SK-N-SH (cell line): ENCODE data around the gene PRR33. TPM values are rescaled to one million over a fixed set of nuclear protein-coding genes. Genes with fewer than 3 reads are reported as not detected.

Experiments
- CTCF ChIA-PET: fragments of 300-600, 350-600 bp; formaldehyde crosslinking; extraction: SDS; loops from one replicate; lab custom pipeline; 2021; lab: Yijun Ruan, JAX
- POLR2A ChIA-PET: fragments of 350-600 bp; sonication (Branson Sonifier 250); formaldehyde crosslinking; extraction: SDS; loops from one replicate; lab custom pipeline; 2020; ENCODE audit warnings: antibody characterized with exemption, inconsistent platforms; lab: Yijun Ruan, JAX
- DNase-seq: peaks from one replicate; pipeline ENCODE4 v3.0.0; 2012
- H2AFZ ChIP-seq: fragments of 200-600 bp; sonication (generic); 2 replicates; pipeline ENCODE4 v1.8.1; 2016; ENCODE audit warnings: antibody characterized with exemption, mild to moderate bottlenecking, low read depth
- H3F3A ChIP-seq: fragments of 200-600 bp; sonication (generic); replicated peaks from 2 replicates; pipeline ENCODE3; 2016; ENCODE audit warnings: antibody characterized with exemption, mild to moderate bottlenecking; ENCODE audit not compliant: insufficient read depth
- H3K27ac ChIP-seq, 2 experiments: fragments of 200-500 bp in 1 of 2; fragments of 200-600 bp in 1 of 2; sonication (Bioruptor generic) in 1 of 2; sonication (generic), shearing (Covaris generic) in 1 of 2; 2 replicates each; pipeline versions ENCODE4 v1.5.1 to v1.6.1; 2014 to 2016; ENCODE audit warnings: low read depth in 2 of 2, inconsistent platforms in 1 of 2, low read length in 1 of 2, mild to moderate bottlenecking in 1 of 2, mixed read lengths in 1 of 2
- H3K27me3 ChIP-seq: fragments of 200-600 bp; sonication (generic), shearing (Covaris generic); 2 replicates; pipeline ENCODE4 v1.6.1; 2016; ENCODE audit warnings: mixed run types; ENCODE audit not compliant: insufficient read depth
- H3K36me3 ChIP-seq, 2 experiments: fragments of 200-500 bp in 1 of 2; fragments of 200-600 bp in 1 of 2; sonication (Bioruptor generic) in 1 of 2; sonication (generic) in 1 of 2; replicated peaks in 1 of 2; 2 replicates each; pipeline versions ENCODE3 to v1.5.1; 2014 to 2016; ENCODE audit warnings: low read length in 1 of 2, mild to moderate bottlenecking in 1 of 2; ENCODE audit not compliant: insufficient read depth in 2 of 2, control insufficient read depth in 1 of 2
- H3K4me1 ChIP-seq, 2 experiments: fragments of 200-500 bp in 1 of 2; fragments of 200-600 bp in 1 of 2; sonication (Bioruptor generic) in 1 of 2; sonication (generic), shearing (Covaris generic) in 1 of 2; 2 replicates each; pipeline versions ENCODE4 v1.5.1 to v1.6.1; 2014 to 2016; ENCODE audit warnings: low read depth in 1 of 2, low read length in 1 of 2, mixed run types in 1 of 2; ENCODE audit not compliant: insufficient read depth in 2 of 2, control insufficient read depth in 1 of 2
- H3K4me2 ChIP-seq: fragments of 200-600 bp; sonication (generic), shearing (Covaris generic); 2 replicates; pipeline ENCODE4 v1.6.1; 2017; ENCODE audit warnings: mixed run types
- H3K4me3 ChIP-seq, 2 experiments: fragments of 200-500 bp in 1 of 2; fragments of 200-600 bp in 1 of 2; sonication (Bioruptor generic) in 1 of 2; sonication (generic), shearing (Covaris generic) in 1 of 2; 2 replicates each; pipeline versions ENCODE4 v1.5.1 to v1.8.1; 2014 to 2016; ENCODE audit warnings: low read depth in 2 of 2, inconsistent platforms in 1 of 2, low read length in 1 of 2, mild to moderate bottlenecking in 1 of 2, mixed read lengths in 1 of 2, moderate library complexity in 1 of 2
- H3K79me2 ChIP-seq: fragments of 200-600 bp; sonication (generic); 2 replicates; pipeline ENCODE4 v1.8.1; 2017; ENCODE audit warnings: mild to moderate bottlenecking; ENCODE audit not compliant: insufficient read depth
- H3K9ac ChIP-seq: fragments of 200-600 bp; sonication (generic); 2 replicates; pipeline ENCODE4 v1.6.1; 2017; ENCODE audit warnings: mixed run types
- H3K9me2 ChIP-seq: fragments of 200-600 bp; sonication (generic); 2 replicates; pipeline ENCODE4 v1.6.1; 2017; ENCODE audit warnings: mixed run types
- H3K9me3 ChIP-seq: fragments of 200-600 bp; sonication (generic); 2 replicates; pipeline ENCODE4 v1.6.1; 2017; ENCODE audit warnings: mixed run types, mild to moderate bottlenecking, moderate library complexity
- H4K20me1 ChIP-seq: fragments of 200-600 bp; sonication (generic); 2 replicates; pipeline ENCODE4 v1.6.1; 2017; ENCODE audit warnings: mild to moderate bottlenecking, mixed run types; ENCODE audit not compliant: insufficient read depth
- CHD2 ChIP-seq: fragments of 150-350 bp; IDR thresholded peaks from 2 replicates; pipeline ENCODE4 v1.6.1; 2018; ENCODE audit warnings: low read length; ENCODE audit not compliant: partially characterized antibody
- ELF1 ChIP-seq: IDR thresholded peaks from 2 replicates; pipeline ENCODE4 v1.4.0; 2012
- FOSL2 ChIP-seq: IDR thresholded peaks from 2 replicates; pipeline ENCODE4 v1.4.0; 2012; ENCODE audit warnings: low read depth, mild to moderate bottlenecking, moderate library complexity, borderline replicate concordance
- GABPA ChIP-seq: IDR thresholded peaks from 2 replicates; pipeline ENCODE4 v1.4.0; 2012; ENCODE audit warnings: low read depth, mild to moderate bottlenecking
- GATA2 ChIP-seq: sonication (generic); formaldehyde crosslinking; IDR thresholded peaks from 2 replicates; pipeline ENCODE4 v1.5.0; 2020; ENCODE audit warnings: mild to moderate bottlenecking, missing genetic modification reagents
- MEF2A ChIP-seq: IDR thresholded peaks from 2 replicates; pipeline ENCODE4 v1.4.0; 2012; ENCODE audit warnings: low read depth, borderline replicate concordance
- NFIC ChIP-seq: IDR thresholded peaks from 2 replicates; pipeline ENCODE4 v1.4.0; 2012; ENCODE audit warnings: borderline replicate concordance
- NRF1 ChIP-seq: IDR thresholded peaks from 2 replicates; pipeline ENCODE4 v1.6.1; 2012; ENCODE audit warnings: low read depth, mild to moderate bottlenecking, low read length
- PBX3 ChIP-seq: IDR thresholded peaks from 2 replicates; pipeline ENCODE4; 2012
- POLR2AphosphoS5 ChIP-seq: IDR thresholded peaks from 2 replicates; pipeline ENCODE4 v1.6.1; 2012; ENCODE audit warnings: low read depth, low read length
- RAD21 ChIP-seq: IDR thresholded peaks from 2 replicates; pipeline ENCODE4 v1.6.1; 2012; ENCODE audit warnings: mild to moderate bottlenecking, low read length
- REST ChIP-seq: IDR thresholded peaks from 2 replicates; pipeline ENCODE4 v1.6.1; 2012; ENCODE audit warnings: mild to moderate bottlenecking, low read depth, low read length, moderate library complexity
- RXRA ChIP-seq: IDR thresholded peaks from 2 replicates; pipeline ENCODE4 v1.4.0; 2012; ENCODE audit warnings: low read depth, mild to moderate bottlenecking, borderline replicate concordance
- TCF12 ChIP-seq: IDR thresholded peaks from 2 replicates; pipeline ENCODE4 v1.4.0; 2012
- TEAD4 ChIP-seq: IDR thresholded peaks from 2 replicates; pipeline ENCODE4 v1.4.0; 2012; ENCODE audit warnings: mild to moderate bottlenecking, borderline replicate concordance; ENCODE audit not compliant: insufficient read depth
- USF1 ChIP-seq: IDR thresholded peaks from 2 replicates; pipeline ENCODE4 v1.4.0; 2012; ENCODE audit warnings: low read depth, borderline replicate concordance
- USF2 ChIP-seq: fragments of 150-350 bp; IDR thresholded peaks from 2 replicates; pipeline ENCODE4 v1.6.1; 2017; ENCODE audit warnings: antibody characterized with exemption, low read length, low read depth, borderline replicate concordance
- WGBS: methylation state at CpG from one replicate; pipeline ENCODE4 v1.1.6; 2017; ENCODE audit warnings: low lambda C conversion rate; 5-methylcytosine and 5-hydroxymethylcytosine counted together
- polyA plus RNA-seq, 3 experiments: library from polyadenylated mRNA; depleted of rRNA; stranded (reverse); fragments of >200 nt; gene quantifications; 2 replicates each; pipeline ENCODE4 v1.2.3, GENCODE V29; 2012
- TF ChIP-seq, protein P1 (sequence below): IDR thresholded peaks from 2 replicates; pipeline ENCODE4 v1.4.0; 2012; ENCODE audit warnings: low read depth

The PRR33 gene
- polyA plus RNA-seq, 1 of the 3 experiments (the other 2 are of a cell fraction), result not detected

DNA sequence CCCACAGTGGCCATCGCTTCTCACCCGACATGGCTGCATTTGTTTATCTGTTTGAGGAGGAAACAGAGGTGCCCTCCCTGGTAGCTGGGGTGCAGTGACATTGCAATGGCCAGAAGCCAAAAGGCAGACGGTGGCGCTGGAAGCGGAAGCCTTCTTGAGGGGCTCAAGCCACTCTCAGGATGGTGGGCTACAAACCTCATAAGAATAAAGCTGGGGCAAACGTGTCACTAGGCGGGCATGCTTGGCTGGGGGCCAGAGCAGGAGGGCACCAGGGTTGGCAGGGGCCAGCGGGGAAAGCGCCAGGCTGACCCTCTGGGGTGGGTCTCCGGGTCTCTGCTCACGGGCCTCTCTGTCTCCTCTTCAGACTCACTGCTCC, 40.4 kb upstream of the PRR33 start (continued):
- TF ChIP-seq REST (no peak), GABPA (no peak), NRF1 (no peak), FOSL2 (no peak), USF2 (no peak), RXRA (no peak), MEF2A (no peak), RAD21 (no peak), TEAD4 (no peak)
- TF ChIP-seq, protein P1, sequence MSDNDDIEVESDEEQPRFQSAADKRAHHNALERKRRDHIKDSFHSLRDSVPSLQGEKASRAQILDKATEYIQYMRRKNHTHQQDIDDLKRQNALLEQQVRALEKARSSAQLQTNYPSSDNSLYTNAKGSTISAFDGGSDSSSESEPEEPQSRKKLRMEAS, result no peak

GRCh38 chr11:1931341-1932104, 39.8 kb upstream of the PRR33 start:
- H3K9ac ChIP-seq, result no peak overlapping the region
- H3K79me2 ChIP-seq, result no peaks in the 10 kb centered on the region
- H3K4me3 ChIP-seq, result no peak overlapping the region
- WGBS, result 53% methylated on average over 18 of the region's 18 CpGs
- TF ChIP-seq RXRA (no peak), TEAD4 (no peak), NFIC (no peak), MEF2A (no peak), GATA2 (no peak), ELF1 (no peak), CHD2 (no peak), PBX3 (no peak), TCF12 (no peak), POLR2AphosphoS5 (no peak), USF1 (no peak)
- TF ChIP-seq, all 33 proteins: peak for 0
- Histone ChIP-seq H2AFZ (no peak overlapping the region), H3K27ac (no peak overlapping the region), H3K4me1 (peaks cover 0 to 7% of the 10 kb centered on the region in 2 experiments; a peak in 1 of 4 replicates), H3K4me2 (no peak overlapping the region), H3F3A (no peaks in the 10 kb centered on the region), H4K20me1 (no peaks in the 10 kb centered on the region), H3K27me3 (no peaks in the 10 kb centered on the region), H3K36me3 (no peaks in the 10 kb centered on the region), H3K9me3 (no peaks in the 10 kb centered on the region), H3K9me2 (no peaks in the 10 kb centered on the region)
- POLR2A ChIA-PET, result no interaction called here
- peak; percentile 42 for DNase-seq
- CTCF ChIA-PET, result interaction anchor here (1.4 to 1.5 kb wide), 2 partner anchors 49 to 238 kb away, joined by 3 to 5 read pairs; no protein-coding TSS in a partner anchor
